GDM1 (cell line): ENCODE results near the gene SOX18.
"Not testable (repeated sequence)": the region's sequence is repeated elsewhere in the genome, so short reads cannot be mapped to it uniquely, and the experiment has no call there.

ENCODE experiments used
- DNase-seq: peaks from one replicate; lab custom pipeline; 2025; lab: John Stamatoyannopoulos, UW

SOX18 gene

GRCh38 chr20:64021124-64021975 is 28.1 kb downstream of the SOX18 start:
- DNase-seq: no peak

- no peak for DNase-seq
These were observed 33.8 kb downstream of the SOX18 start for GRCh38 chr20:64015635-64016034.

- DNase-seq: not testable (repeated sequence)
These were observed 36.9 kb downstream of the SOX18 start for GRCh38 chr20:64012385-64013154.

- DNase-seq: no peak
These were observed 38.1 kb downstream of the SOX18 start for GRCh38 chr20:64011366-64011779.

GRCh38 chr20:64010711-64011237 is 38.7 kb downstream of the SOX18 start:
- no peak for DNase-seq

GRCh38 chr20:64009811-64010387 is 39.5 kb downstream of the SOX18 start:
- no peak for DNase-seq

GRCh38 chr20:64006902-64007301 is 42.5 kb downstream of the SOX18 start:
- DNase-seq: no peak

GRCh38 chr20:64006490-64006889 is 42.9 kb downstream of the SOX18 start:
- DNase-seq: no peak

- no peak for DNase-seq
These were observed 44.0 kb downstream of the SOX18 start for GRCh38 chr20:64005394-64005793.

GRCh38 chr20:64003960-64004725 is 45.3 kb downstream of the SOX18 start:
- DNase-seq: no peak

GRCh38 chr20:64001607-64002011 is 47.8 kb downstream of the SOX18 start:
- no peak for DNase-seq

- DNase-seq: no peak
These were observed 48.5 kb downstream of the SOX18 start for GRCh38 chr20:64000906-64001305.
